Hematopoietic multipotent progenitor cell (in vitro differentiated cells): ENCODE measurements around the gene PLXNA1. TPM values are rescaled to one million over a fixed set of nuclear protein-coding genes. Genes with fewer than 3 reads are reported as not detected.

Experiments
- DNase-seq, 3 donors: peaks; one replicate each; pipeline ENCODE4 v3.0.0-alpha.2; 2011 to 2015; ENCODE audit warnings: low read depth in 2 of 3, low spot score in 2 of 3
- total RNA-seq: library from RNA; depleted of rRNA; stranded (reverse); fragments of >200 nt; gene quantifications from one replicate; pipeline ENCODE4 v1.2.3, GENCODE V29; 2012

Gene PLXNA1
- total RNA-seq, 1 donor, result 0.81 TPM

DNA sequence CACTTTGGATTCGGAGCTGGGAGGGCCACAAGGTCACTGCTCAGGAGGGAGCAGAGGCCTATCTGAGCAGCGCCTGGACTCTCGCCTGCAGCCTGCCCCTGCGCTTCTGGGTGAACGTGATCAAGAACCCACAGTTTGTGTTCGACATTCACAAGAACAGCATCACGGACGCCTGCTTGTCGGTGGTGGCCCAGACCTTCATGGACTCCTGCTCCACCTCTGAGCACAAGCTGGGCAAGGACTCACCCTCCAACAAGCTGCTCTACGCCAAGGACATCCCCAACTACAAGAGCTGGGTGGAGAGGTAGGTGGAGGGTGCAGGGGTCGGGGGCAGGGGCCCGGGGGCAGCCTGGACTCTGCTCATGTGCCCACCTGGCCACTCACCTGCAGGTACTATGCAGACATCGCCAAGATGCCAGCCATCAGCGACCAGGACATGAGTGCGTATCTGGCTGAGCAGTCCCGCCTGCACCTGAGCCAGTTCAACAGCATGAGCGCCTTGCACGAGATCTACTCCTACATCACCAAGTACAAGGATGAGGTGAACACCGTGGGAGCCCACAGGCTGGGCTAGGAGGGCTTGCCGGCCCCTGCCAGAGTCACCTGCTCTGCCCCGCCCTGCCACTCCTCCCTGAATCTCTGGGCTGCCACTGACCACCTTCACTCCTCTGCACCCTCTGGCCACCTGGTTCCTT is 49.5 kb downstream of the PLXNA1 start:
- DNase-seq, result no peak

Other genes with a start within 250 kb of the PLXNA1 start
- not detected for gene PRR23E, start 210.0 kb downstream of the PLXNA1 start, total RNA-seq